Measurements from ENCODE around the gene ZNF444.

ZNF444 gene

DNA sequence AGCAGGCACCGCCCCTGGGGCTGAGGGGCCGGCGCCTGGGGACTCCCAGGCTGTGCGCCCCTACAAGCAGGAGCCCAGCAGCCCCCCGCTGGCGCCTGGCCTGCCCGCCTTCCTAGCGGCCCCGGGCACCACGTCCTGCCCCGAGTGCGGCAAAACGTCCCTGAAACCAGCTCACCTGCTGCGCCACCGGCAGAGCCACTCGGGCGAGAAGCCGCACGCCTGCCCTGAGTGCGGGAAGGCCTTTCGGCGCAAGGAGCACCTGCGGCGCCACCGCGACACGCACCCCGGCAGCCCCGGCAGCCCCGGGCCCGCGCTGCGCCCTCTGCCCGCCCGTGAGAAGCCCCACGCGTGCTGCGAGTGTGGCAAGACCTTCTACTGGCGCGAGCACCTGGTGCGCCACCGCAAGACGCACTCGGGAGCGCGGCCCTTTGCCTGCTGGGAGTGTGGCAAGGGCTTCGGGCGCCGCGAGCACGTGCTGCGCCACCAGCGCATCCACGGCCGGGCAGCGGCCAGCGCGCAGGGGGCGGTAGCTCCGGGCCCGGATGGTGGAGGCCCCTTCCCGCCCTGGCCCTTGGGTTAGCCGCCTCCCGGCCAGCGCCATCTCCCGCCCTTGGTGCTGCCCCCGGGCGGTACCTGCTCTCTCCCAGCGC lies 18.7 kb downstream of the ZNF444 start:
- no peak for DNase-seq (ENCODE audit: low spot score)
- in situ Hi-C loops (cut with MboI; ENCODE audit: low pct_unique_long_range_greater_than_20kb, low sequenced_read_pairs, unreplicated experiment), result loop anchor here (10.0 kb wide), 1 partner anchor 85 kb away; no protein-coding TSS in a partner anchor
- TF ChIP-seq, protein P1, sequence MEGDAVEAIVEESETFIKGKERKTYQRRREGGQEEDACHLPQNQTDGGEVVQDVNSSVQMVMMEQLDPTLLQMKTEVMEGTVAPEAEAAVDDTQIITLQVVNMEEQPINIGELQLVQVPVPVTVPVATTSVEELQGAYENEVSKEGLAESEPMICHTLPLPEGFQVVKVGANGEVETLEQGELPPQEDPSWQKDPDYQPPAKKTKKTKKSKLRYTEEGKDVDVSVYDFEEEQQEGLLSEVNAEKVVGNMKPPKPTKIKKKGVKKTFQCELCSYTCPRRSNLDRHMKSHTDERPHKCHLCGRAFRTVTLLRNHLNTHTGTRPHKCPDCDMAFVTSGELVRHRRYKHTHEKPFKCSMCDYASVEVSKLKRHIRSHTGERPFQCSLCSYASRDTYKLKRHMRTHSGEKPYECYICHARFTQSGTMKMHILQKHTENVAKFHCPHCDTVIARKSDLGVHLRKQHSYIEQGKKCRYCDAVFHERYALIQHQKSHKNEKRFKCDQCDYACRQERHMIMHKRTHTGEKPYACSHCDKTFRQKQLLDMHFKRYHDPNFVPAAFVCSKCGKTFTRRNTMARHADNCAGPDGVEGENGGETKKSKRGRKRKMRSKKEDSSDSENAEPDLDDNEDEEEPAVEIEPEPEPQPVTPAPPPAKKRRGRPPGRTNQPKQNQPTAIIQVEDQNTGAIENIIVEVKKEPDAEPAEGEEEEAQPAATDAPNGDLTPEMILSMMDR (IDR thresholded peaks at IDR 0.05; ENCODE audit: extremely low read depth, insufficient read depth, missing control alignments), result no peak

DNA sequence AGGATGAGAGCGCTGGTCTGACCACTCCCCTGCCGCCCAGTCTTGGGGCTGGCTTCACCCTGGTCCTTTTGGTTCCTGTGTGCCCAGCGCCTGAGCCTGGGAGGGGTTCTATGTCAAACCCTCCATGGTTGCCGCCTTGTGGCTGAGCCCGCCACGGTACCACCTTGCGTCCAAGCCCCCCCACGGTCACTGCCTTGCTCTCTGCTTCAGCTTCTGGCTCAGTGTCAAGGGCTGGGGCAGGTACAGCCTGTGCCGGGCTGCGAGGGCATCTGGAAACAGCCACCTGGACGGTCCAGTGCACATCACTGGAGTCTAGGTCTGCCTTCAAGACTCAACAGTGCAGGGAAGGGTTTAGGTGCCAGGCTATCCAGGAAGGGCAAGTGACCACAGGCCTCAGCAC lies 20.4 kb downstream of the ZNF444 start:
- in situ Hi-C loops (cut with MboI; ENCODE audit: low pct_unique_long_range_greater_than_20kb, low sequenced_read_pairs, unreplicated experiment), result loop anchor here (10.0 kb wide), 1 partner anchor 87 kb away; no protein-coding TSS in a partner anchor
- TF ChIP-seq, protein P1 (IDR thresholded peaks at IDR 0.05; ENCODE audit: extremely low read depth, insufficient read depth, missing control alignments), result no peak

DNA sequence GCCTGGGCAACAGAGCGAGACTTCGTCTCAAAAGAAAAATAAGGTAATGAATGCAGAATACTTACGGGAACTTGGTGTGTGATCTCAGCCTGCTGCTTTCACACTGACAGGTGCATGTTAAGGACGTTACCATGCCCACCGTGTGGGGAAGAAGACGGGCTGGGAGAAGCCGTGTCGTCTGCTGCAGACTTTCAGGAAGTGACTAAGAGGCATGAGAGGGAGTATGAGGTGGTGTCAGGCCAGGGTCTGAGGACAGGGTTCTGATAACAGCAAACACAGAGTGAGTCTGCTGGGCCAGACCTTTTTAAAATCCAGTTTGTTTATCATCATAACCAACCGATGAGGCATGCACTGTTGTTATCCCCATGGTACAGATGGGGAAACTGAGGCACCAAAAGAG lies 21.2 kb downstream of the ZNF444 start:
- TF ChIP-seq, protein P1 (IDR thresholded peaks at IDR 0.05; ENCODE audit: extremely low read depth, insufficient read depth, missing control alignments), result no peak
- DNase-seq (ENCODE audit: low spot score), result no peak
- in situ Hi-C loops (cut with MboI; ENCODE audit: low pct_unique_long_range_greater_than_20kb, low sequenced_read_pairs, unreplicated experiment), result loop anchor here (10.0 kb wide), 1 partner anchor 87 kb away; no protein-coding TSS in a partner anchor

More for the DNA sequence above, 20.4 kb downstream of the ZNF444 start:
- no peak for DNase-seq (ENCODE audit: low spot score)

DNA sequence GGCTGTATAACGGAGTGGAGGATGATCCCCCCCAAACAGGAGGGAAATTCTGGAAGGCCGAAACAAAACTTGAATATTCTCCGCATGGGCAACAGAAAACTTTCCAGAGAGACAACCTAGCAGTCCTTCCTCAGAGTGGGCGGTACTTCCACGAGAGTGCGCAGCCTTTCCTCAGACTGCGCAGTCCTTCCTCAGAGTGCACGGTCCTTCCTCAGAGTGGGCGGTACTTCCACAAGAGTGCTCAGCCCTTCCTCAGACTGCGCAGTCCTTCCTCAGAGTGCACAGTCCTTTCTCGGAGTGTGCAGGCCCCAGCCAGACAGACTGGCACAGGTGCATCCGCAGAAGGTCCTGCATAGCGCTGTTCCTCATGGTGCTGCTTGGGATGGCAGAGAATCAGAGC lies 22.0 kb downstream of the ZNF444 start:
- no peak for DNase-seq (ENCODE audit: low spot score)
- in situ Hi-C loops (cut with MboI; ENCODE audit: low pct_unique_long_range_greater_than_20kb, low sequenced_read_pairs, unreplicated experiment), result loop anchor here (10.0 kb wide), 1 partner anchor 88 kb away; no protein-coding TSS in a partner anchor
- TF ChIP-seq, protein P1 (IDR thresholded peaks at IDR 0.05; ENCODE audit: extremely low read depth, insufficient read depth, missing control alignments), result no peak

DNA sequence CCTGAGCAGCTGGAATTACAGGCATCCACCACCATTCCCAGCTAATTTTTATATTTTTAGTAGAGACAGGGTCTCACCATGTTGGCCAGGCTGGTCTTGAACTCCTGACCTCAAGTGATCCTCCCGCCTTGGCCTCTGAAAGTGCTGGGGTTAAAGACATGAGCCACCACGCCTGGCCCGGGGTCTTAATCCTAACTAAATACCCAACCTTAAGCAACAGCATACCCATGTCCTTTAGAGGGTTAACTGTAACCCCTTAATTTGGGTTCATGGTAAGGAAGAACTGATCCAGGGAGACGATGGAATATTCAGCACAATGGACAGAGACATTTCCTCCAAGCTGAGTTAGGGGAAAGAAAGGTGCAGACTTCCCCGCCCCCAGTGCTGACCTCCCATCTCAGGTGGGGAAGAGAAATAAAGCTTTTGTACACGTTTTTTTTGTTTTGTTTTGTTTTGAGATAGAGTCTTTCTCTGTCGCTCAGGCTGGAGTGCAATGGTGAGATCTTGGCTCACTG lies 26.0 kb downstream of the ZNF444 start:
- DNase-seq (ENCODE audit: low spot score), result no peak
- in situ Hi-C loops (cut with MboI; ENCODE audit: low pct_unique_long_range_greater_than_20kb, low sequenced_read_pairs, unreplicated experiment), result loop anchor here (10.0 kb wide), 1 partner anchor 92 kb away; no protein-coding TSS in a partner anchor
- TF ChIP-seq, protein P1 (IDR thresholded peaks at IDR 0.05; ENCODE audit: extremely low read depth, insufficient read depth, missing control alignments), result no peak

DNA sequence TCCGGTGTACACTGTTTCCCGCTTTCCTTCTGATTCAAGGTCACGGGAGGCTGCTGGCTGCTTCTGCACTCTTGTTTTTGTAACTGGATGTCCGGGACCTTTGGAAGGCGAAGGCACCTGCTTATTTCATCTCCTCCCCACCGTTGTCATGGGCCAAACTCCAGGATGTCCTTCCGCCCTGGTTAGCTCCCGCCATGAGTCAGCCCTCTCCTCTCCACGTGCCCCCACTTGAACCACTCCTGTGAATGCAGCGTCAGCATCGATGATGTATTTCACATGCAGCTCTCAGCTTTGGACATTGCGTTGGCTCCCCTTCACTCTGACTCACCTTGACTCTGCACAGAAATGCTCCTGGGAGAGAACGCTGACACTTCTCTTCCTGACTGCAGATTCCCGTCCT lies 29.2 kb downstream of the ZNF444 start:
- in situ Hi-C loops (cut with MboI; ENCODE audit: low pct_unique_long_range_greater_than_20kb, low sequenced_read_pairs, unreplicated experiment), result no loop called here
- no peak for DNase-seq (ENCODE audit: low spot score)
- TF ChIP-seq, protein P1 (IDR thresholded peaks at IDR 0.05; ENCODE audit: extremely low read depth, insufficient read depth, missing control alignments), result no peak
